Activated CD8-positive, alpha-beta T cell treated with anti-CD3 and anti-CD28 coated beads, Interleukin-2, amount 10 ng/mL, durations not matched to agents 7 days and 5 days (primary cell): ENCODE measurements around the gene ATG4D. TPM values are rescaled to one million over a fixed set of nuclear protein-coding genes. Genes with fewer than 3 reads are reported as not detected.
A peak's percentile ranks its signal among the peaks of the same experiment; 100 is the strongest.

Source experiments
- ATAC-seq: fragments of 150-1000 bp; cut with Tn5 transposase; one replicate; pipeline ENCODE4 v1.10.0; 2021; ENCODE audit warnings: moderate library complexity
- CTCF ChIA-PET: fragments of 350-600 bp; sonication (Branson Sonifier 250); formaldehyde crosslinking; loops from one replicate; lab custom pipeline; 2021; ENCODE audit warnings: antibody characterized with exemption; lab: Charles Lee
- POLR2A ChIA-PET: fragments of 350-600 bp; sonication (Branson Sonifier 250); formaldehyde crosslinking; loops from one replicate; lab custom pipeline; 2021; ENCODE audit warnings: antibody characterized with exemption; lab: Charles Lee
- DNase-seq: peaks from one replicate; pipeline ENCODE4 v3.0.0-alpha.2; 2020
- H3K27ac Mint-ChIP-seq: one replicate; pipeline ENCODE4 v1.8.0; 2021; ENCODE audit warnings: mild to moderate bottlenecking, mixed read lengths
- H3K27me3 Mint-ChIP-seq: one replicate; pipeline ENCODE4 v1.8.0; 2021; ENCODE audit warnings: low read depth, mixed read lengths
- H3K36me3 Mint-ChIP-seq: one replicate; pipeline ENCODE4 v1.8.0; 2021; ENCODE audit warnings: low read depth, mixed read lengths
- H3K4me1 Mint-ChIP-seq: one replicate; pipeline ENCODE4 v1.8.0; 2021; ENCODE audit warnings: low read depth, mixed read lengths
- H3K4me3 Mint-ChIP-seq: one replicate; pipeline ENCODE4 v1.8.0; 2021; ENCODE audit warnings: mild to moderate bottlenecking, mixed read lengths
- H3K9me3 Mint-ChIP-seq: one replicate; pipeline ENCODE4 v1.8.0; 2022; ENCODE audit warnings: mixed read lengths; ENCODE audit not compliant: insufficient read depth
- total RNA-seq, 2 experiments: library from RNA; stranded (reverse); gene quantifications; one replicate each; pipeline ENCODE4 v1.2.3, GENCODE V29; 2021

The ATG4D gene
- total RNA-seq, 2 experiments from 2014 or later: 46.1 to 46.9 TPM

DNA sequence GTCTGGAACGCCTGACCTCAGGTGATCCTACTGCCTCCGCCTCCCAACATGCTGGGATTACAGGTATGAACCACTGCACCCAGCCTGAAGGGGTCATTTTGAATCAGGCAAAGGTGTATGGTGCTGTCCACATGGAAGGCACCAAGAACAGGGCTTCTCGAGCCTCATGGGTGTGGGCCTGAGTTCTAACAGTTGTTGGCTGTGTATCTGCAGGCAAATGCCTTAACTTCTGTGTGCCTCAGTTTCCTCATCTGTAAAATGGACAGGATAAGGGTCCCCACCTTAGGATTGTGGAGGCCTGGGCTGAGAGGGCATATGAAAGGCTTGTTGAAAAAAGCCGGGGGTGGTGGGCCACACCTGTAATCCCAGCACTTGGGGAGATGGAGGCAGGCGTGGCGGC, 34.2 kb downstream of the ATG4D start:
- Mint-ChIP-seq H3K36me3 (no peaks in the 10 kb centered on the region), H3K27me3 (no peaks in the 10 kb centered on the region), H3K27ac (no peak overlapping the region), H3K4me3 (no peak overlapping the region), H3K9me3 (no peaks in the 10 kb centered on the region), H3K4me1 (peaks cover 31% of the 10 kb centered on the region)
- ChIA-PET CTCF (interaction anchor here (5.4 to 8.8 kb wide), 2 partner anchors 69 to 123 kb away, joined by 135 to 421 read pairs; partner anchors contain the start of gene QTRT1), POLR2A (no interaction called here)
- DNase-seq (no peak), ATAC-seq (no peak)

DNA sequence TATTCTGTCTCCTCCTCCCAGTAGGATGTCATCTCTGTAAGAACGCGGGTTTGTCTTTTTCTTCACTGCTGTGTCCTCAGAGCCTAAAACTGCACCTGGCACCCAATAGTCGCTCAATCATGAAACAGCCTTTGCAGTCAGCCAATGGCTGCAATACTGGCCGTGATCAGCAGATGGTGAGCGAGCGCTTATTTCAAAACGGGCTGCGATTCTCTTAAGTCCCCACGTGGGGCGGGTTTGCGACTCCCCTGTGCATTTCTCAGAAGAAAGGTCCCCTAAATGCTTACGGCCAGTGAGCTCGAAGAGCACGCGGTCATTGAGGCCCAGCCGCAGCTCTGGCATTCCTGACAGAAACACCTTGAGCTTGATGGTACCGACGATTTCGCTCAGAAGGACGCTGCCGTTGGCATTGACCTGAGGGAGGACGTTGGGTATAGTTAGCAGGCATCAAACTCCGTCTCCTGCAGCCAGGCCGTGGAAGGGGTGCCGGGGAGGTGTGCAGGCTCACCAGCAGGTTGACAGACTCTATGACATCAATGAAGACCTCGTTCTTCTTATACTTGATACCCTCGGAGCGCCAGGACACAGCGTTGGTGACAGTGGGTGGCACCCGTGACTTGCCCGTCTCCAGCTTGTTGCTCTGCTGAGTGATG, 37.4 kb downstream of the ATG4D start:
- DNase-seq: peak; percentile 95
- ATAC-seq: peak; percentile 92
- Mint-ChIP-seq H3K36me3 (no peaks in the 10 kb centered on the region), H3K27me3 (no peaks in the 10 kb centered on the region), H3K4me3 (no peak overlapping the region), H3K27ac (no peak overlapping the region), H3K9me3 (no peaks in the 10 kb centered on the region), H3K4me1 (peaks cover 32% of the 10 kb centered on the region)
- ChIA-PET CTCF (interaction anchor here (0.7 to 8.8 kb wide), 45 partner anchors 8 to 190 kb away, joined by 3 to 421 read pairs (median 5); partner anchors contain the start of genes CDKN2D, DNM2, KEAP1 and KRI1), POLR2A (interaction anchor here (1.0 to 3.5 kb wide), 6 partner anchors 14 to 120 kb away, joined by 3 to 22 read pairs (median 6); partner anchors contain the start of gene QTRT1)

DNA sequence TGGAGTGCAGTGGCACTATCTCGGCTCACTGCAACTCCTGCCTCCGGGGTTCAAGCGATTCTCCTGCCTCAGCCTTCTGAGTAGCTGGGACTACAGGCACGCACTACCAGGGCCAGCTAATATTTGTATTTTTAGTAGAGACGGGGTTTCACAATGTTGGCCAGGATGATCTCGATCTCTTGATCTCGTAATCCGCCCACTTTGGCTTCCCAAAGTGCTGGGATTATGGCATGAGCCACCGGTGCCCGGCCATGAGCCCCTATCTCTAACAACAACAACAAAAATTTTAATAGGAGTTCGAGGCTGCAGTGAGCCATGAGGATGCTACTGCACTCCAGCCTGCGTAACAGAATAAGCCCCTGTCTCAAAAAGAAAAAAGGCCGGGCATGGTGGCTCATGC, 38.4 kb downstream of the ATG4D start:
- DNase-seq (no peak), ATAC-seq (no peak)
- ChIA-PET POLR2A (interaction anchor here (1.5 to 3.5 kb wide), 4 partner anchors 21 to 119 kb away, joined by 5 to 22 read pairs (median 14); partner anchors contain the start of gene QTRT1), CTCF (interaction anchor here (0.7 to 8.8 kb wide), 26 partner anchors 9 to 282 kb away, joined by 3 to 421 read pairs (median 7); partner anchors contain the start of genes CDKN2D, QTRT1 and SLC44A2)
- Mint-ChIP-seq H3K27me3 (peaks cover 5% of the 10 kb centered on the region), H3K4me3 (no peak overlapping the region), H3K27ac (no peak overlapping the region), H3K36me3 (no peaks in the 10 kb centered on the region), H3K4me1 (peaks cover 29% of the 10 kb centered on the region), H3K9me3 (no peaks in the 10 kb centered on the region)

DNA sequence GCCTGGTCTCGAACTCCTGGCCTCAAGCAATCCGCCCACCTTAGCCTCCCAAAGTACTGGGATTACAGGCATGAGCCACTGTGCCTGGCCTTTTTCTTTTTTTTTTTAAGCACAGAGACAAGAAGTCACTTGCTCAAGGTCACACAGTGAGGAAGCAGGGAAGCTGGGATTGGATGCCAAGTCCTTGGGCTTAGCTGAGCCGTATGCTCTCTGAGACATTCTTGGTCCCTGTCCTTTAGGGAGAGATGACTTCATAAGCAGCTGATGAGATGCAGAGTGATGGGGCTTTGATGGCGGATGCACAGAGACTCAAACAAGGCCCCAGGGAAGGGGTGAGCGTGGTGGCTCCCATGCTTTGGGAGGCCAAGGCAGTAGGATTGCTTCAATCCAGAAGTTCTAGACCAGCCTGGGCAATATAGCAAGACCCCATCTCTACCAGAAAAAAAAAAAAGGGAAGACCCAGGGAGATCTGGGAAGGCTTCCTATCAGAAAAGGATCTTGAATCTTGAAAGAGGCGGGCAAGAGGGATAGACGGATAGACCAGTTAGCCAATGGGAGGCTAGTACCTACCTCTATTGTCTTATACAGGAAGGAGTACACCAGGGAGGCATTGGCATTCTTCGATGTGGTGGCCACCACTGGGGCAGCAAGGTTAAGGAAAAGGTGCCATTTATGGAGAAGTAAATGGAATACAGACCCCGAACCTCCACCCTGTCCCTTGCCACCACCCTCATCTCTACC, 39.5 kb downstream of the ATG4D start:
- CTCF ChIA-PET: interaction anchor here (0.7 to 8.8 kb wide), 10 partner anchors 12 to 281 kb away, joined by 3 to 421 read pairs (median 32); partner anchors contain the start of gene QTRT1
- Mint-ChIP-seq H3K9me3 (no peaks in the 10 kb centered on the region), H3K4me1 (peaks cover 31% of the 10 kb centered on the region), H3K4me3 (no peak overlapping the region), H3K27ac (no peak overlapping the region), H3K27me3 (peaks cover 11% of the 10 kb centered on the region), H3K36me3 (no peaks in the 10 kb centered on the region)
- POLR2A ChIA-PET: interaction anchor here (1.4 kb wide), 1 partner anchor 20 kb away, joined by 4 read pairs; no protein-coding TSS in a partner anchor
- DNase-seq (no peak), ATAC-seq (no peak)

DNA sequence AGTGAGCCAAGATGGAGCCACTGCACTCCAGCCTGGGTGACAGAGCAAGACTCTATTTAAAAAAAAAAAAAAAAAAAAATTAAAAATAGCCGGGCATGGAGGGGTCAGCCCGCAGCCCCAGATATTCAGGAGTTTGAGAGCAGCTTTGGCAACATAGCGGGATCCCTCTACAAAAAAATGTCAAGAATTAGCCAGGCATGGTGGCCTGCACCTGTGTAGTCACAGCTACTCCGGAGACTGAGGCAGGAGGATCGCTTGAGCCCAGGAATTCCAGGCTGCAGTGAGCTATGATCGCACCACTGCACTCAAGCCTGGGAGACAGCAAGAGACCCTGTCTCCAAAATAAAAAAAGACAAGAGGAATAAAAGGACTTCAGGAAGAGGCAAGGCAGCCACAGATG, 42.7 kb downstream of the ATG4D start:
- no peaks in the 10 kb centered on the region for H3K9me3 Mint-ChIP-seq
- H3K27me3 Mint-ChIP-seq: peaks cover 14% of the 10 kb centered on the region
- no peak overlapping the region for H3K4me3 Mint-ChIP-seq
- no peaks in the 10 kb centered on the region for H3K36me3 Mint-ChIP-seq
- no peak for ATAC-seq
- no peak overlapping the region for H3K27ac Mint-ChIP-seq
- peaks cover 25% of the 10 kb centered on the region for H3K4me1 Mint-ChIP-seq
- DNase-seq: no peak
- POLR2A ChIA-PET: interaction anchor here (0.8 to 0.9 kb wide), 2 partner anchors 15 to 18 kb away, joined by 3 read pairs; no protein-coding TSS in a partner anchor
- CTCF ChIA-PET: interaction anchor here (8.8 kb wide), 1 partner anchor 61 kb away, joined by 421 read pairs; no protein-coding TSS in a partner anchor

DNA sequence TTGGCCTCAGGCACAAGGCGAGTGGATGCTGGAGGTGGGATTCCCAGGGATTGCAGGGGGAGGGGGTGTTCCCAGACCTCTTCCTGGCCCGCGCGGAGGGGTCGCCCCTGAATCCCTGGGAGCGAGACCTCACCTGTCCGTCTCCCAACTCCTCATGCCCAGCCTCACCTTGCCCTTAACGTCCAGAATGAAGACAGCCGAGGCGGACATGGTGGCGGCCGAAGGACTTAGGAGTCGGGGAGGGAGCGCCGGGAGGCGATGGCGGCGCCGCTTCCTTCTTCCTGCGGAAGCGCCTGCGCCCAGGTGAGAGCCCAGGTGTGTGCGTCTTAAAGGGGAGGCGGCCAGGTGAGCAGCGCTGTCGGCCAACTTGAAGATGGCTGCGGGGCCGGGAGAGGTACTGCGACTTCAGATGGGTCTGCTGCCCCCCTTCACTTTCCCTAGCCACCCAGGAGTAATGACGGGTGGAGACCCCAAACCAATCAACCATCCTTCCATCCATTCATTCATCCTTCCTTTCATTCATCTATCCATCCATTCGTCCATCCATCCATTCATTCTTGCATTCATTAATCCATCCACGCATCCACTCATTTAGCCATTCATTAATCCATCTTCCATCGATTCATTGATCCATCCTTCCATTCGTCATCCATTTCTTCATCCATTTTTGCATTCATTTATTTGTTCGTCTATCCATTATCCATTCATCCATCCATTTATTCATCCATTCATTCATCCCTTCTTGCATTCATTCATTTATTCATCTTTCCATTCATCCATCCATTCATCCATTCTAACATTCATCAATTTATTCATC, 43.5 kb downstream of the ATG4D start, which contains the start of gene AP1M2:
Gene AP1M2, minus strand, starts transcription at position 291 of the 817 bp plus-strand sequence. Its CDS starts 81 bp downstream, at position 210.
- Mint-ChIP-seq H3K36me3 (no peaks in the 10 kb centered on the region), H3K4me1 (peaks cover 22% of the 10 kb centered on the region), H3K27me3 (peaks cover 14% of the 10 kb centered on the region), H3K27ac (no peak within 1 kb of the TSS), H3K4me3 (no peak within 1 kb of the TSS), H3K9me3 (no peaks in the 10 kb centered on the region)
- ATAC-seq (no peak), DNase-seq (no peak)
- POLR2A ChIA-PET: no interaction called here
- CTCF ChIA-PET: no interaction called here

DNA sequence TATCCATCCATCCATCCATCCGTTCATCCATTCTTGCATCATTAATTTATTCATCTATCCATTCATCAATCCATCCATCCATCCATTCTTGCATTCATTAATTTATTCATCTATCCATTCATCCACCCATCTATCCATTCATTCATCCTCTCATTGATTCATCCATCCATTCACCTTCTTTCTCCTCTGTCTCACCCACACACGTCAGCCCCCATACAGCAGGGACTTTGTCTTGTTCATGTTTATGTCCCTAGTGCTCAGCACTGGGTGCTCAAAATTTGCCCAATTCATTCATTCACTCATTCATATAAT, 44.1 kb downstream of the ATG4D start:
- H3K27me3 Mint-ChIP-seq: peaks cover 14% of the 10 kb centered on the region
- DNase-seq: no peak
- H3K36me3 Mint-ChIP-seq: no peaks in the 10 kb centered on the region
- peaks cover 22% of the 10 kb centered on the region for H3K4me1 Mint-ChIP-seq
- ChIA-PET POLR2A (interaction anchor here (1.5 kb wide), 1 partner anchor 16 kb away, joined by 4 read pairs; no protein-coding TSS in a partner anchor), CTCF (interaction anchor here (1.4 kb wide), 1 partner anchor 57 kb away, joined by 4 read pairs; no protein-coding TSS in a partner anchor)
- H3K4me3 Mint-ChIP-seq: no peak overlapping the region
- no peak overlapping the region for H3K27ac Mint-ChIP-seq
- H3K9me3 Mint-ChIP-seq: no peaks in the 10 kb centered on the region
- ATAC-seq: no peak

DNA sequence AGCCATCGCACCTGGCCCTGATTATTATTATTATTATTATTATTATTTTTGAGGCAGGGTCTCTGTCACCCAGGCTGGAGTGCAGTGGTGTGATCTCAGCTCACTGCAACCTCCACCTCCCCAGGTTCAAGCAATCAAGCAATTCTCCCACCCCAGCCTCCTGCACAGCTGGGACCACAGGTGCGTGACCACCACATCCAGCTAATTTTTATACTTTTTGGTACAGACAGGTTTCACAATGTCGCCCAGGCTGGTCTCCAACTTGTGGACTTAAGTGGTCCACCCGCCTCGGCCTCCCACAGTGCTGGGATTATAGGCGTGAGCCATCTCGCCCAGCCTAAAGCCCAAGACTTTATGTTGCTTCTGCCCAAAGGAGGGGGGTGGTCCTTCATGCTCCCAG, 49.4 kb downstream of the ATG4D start:
- Mint-ChIP-seq H3K27me3 (peaks cover 2% of the 10 kb centered on the region), H3K9me3 (no peaks in the 10 kb centered on the region), H3K4me1 (peaks cover 22% of the 10 kb centered on the region), H3K27ac (no peak overlapping the region), H3K36me3 (no peaks in the 10 kb centered on the region), H3K4me3 (no peak overlapping the region)
- CTCF ChIA-PET: interaction anchor here (1.6 to 1.9 kb wide), 2 partner anchors 12 to 51 kb away, joined by 9 to 10 read pairs; no protein-coding TSS in a partner anchor
- DNase-seq (no peak), ATAC-seq (no peak)
- POLR2A ChIA-PET: interaction anchor here (1.1 kb wide), 1 partner anchor 11 kb away, joined by 3 read pairs; no protein-coding TSS in a partner anchor

DNA sequence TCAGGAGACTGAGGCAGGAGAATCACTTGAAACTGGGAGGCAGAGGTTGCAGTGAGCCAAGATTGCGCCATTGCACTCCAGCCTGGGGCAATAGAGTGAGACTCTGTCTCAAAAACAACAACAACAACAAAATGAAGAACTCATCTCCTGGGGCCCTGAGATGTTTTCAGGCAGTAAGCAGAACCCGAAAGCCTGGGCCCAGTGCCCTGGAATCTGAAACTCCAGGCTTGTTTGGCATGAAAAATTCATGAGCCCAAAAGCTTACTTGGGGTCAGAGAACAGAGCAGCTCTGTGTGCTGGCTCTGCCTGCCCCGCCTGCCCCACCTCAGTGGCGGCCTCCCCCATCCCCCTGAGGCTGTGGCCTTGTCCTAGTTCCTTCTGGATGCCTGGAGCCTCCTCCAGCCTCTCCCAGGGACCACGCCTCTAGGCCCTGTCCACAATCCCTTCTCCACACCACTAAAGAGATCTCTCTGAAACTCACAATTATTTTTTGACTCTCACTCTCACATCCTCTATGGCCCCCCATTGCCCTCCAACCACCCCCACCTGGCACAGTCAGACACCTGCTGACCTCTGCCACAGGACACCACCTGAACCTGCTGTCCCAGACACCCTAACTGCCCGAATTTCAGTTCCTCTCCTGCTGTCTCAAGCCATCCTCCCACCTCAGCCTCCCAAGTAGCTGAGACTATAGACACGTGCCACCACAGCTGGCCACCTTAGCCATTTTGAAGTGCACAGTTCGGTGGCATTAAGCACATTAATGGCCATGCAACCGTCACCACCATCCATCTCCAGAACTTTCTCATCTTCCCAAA, 50.3 kb downstream of the ATG4D start:
- DNase-seq (no peak), ATAC-seq (no peak)
- POLR2A ChIA-PET: interaction anchor here (1.0 to 1.1 kb wide), 2 partner anchors 8 to 11 kb away, joined by 3 read pairs; no protein-coding TSS in a partner anchor
- H3K27me3 Mint-ChIP-seq: peaks cover 2% of the 10 kb centered on the region
- no peaks in the 10 kb centered on the region for H3K36me3 Mint-ChIP-seq
- CTCF ChIA-PET: interaction anchor here (4.5 kb wide), 1 partner anchor 13 kb away, joined by 37 read pairs; no protein-coding TSS in a partner anchor
- peak overlapping the region; percentile 76 for H3K27ac Mint-ChIP-seq
- no peak overlapping the region for H3K4me3 Mint-ChIP-seq
- H3K9me3 Mint-ChIP-seq: no peaks in the 10 kb centered on the region
- H3K4me1 Mint-ChIP-seq: peaks cover 25% of the 10 kb centered on the region

DNA sequence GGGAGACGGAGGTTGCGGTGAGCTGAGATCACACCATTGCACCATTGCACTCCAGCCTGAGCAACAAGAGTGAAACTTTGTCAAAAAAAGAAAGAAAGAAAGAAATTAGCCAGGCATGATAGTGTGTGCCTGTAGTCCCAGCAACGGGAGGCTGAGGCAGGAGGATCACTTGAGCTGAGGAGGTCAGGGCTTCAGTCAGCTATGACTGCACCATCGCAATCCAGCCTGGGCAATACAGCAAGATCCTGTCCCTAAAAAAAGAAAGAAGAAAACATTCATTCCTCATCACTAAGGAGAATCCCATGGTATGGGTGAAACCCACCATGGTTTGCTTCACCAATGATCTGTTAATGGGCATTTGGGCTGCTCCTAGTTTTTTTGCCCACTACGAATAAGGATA, 56.4 kb downstream of the ATG4D start:
- ATAC-seq (no peak), DNase-seq (no peak)
- no peak overlapping the region for H3K4me3 Mint-ChIP-seq
- H3K27me3 Mint-ChIP-seq: peaks cover 6% of the 10 kb centered on the region
- ChIA-PET CTCF (interaction anchor here (2.1 to 6.5 kb wide), 2 partner anchors 19 to 44 kb away, joined by 5 to 70 read pairs; no protein-coding TSS in a partner anchor), POLR2A (interaction anchor here (1.2 kb wide), 1 partner anchor 32 kb away, joined by 3 read pairs; no protein-coding TSS in a partner anchor)
- peaks cover 13% of the 10 kb centered on the region for H3K36me3 Mint-ChIP-seq
- no peaks in the 10 kb centered on the region for H3K9me3 Mint-ChIP-seq
- H3K27ac Mint-ChIP-seq: no peak overlapping the region
- peaks cover 44% of the 10 kb centered on the region for H3K4me1 Mint-ChIP-seq
